ENCODE results near the gene SMIM21. TPM values are rescaled to one million over a fixed set of nuclear protein-coding genes. Genes with fewer than 3 reads are reported as not detected.

The SMIM21 gene
- total and polyA plus RNA-seq, 3 experiments from 2014 or later, result not detected

DNA sequence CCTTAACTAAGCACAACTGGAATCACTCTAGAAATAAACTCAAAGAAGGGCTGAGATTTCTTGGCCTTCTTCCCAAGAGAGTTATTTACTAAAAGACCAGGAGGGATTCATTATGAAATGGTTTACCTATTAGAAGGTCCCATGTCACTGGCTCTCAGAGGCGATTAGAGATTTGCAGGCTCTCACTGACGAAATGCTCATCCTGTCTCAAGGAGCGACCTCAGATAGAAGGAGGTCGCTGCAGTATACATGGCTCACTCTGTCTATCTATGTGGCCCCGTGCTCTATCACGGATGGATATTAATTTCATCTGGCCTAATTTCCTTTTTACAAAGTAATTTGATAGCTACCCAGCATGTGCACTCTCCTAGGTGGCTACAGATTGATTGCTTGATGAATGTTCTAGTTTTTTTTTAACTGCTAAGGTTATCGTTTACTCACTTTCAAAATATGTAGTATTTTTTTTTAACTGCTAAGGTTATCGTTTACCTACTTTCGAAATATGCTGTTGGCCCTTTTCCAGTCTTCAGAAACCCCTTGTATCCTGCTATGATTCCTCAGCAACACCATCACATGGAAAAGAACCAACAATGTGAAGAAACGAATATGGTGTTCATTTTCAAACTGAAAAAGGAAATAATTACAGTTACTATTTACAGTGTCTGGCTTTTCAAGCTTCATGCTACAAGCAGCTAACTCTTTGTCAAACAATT is 9.1 kb downstream of the SMIM21 start:
- Histone ChIP-seq H3K36me3 (ENCODE audit: insufficient read depth, low read length) (no peaks in the 10 kb centered on the region), H3K27ac (ENCODE audit: low read depth, low read length) (no peak overlapping the region), H3K27me3 (ENCODE audit: insufficient read depth, low read length, poor library complexity, severe bottlenecking) (no peaks in the 10 kb centered on the region), H3K9me3 (ENCODE audit: low read length) (no peaks in the 10 kb centered on the region), H3K4me3 (ENCODE audit: low read length) (no peak overlapping the region), H3K4me1 (ENCODE audit: insufficient read depth, low read length) (no peaks in the 10 kb centered on the region)
- H3K36me3 Mint-ChIP-seq, result no peaks in the 10 kb centered on the region
- peaks cover 0 to 11% (median 5%) of the 10 kb centered on the region in 5 donors for H3K9me3 Mint-ChIP-seq
- ChIA-PET POLR2A (no interaction called here), CTCF (no interaction called here)
- DNase-seq, result no peak
- no peaks in the 10 kb centered on the region for H3K4me1 Mint-ChIP-seq
- no peak overlapping the region for H3K4me3 Mint-ChIP-seq
- peaks cover 19 to 39% of the 10 kb centered on the region in 2 donors for H3K27me3 Mint-ChIP-seq
- no peak overlapping the region for H3K27ac Mint-ChIP-seq

- peaks cover 3 to 15% of the 10 kb centered on the region in 2 donors for H3K27me3 Mint-ChIP-seq
- Histone ChIP-seq H3K36me3 (ENCODE audit: insufficient read depth, low read length) (no peaks in the 10 kb centered on the region), H3K4me3 (ENCODE audit: low read length) (no peak overlapping the region), H3K4me1 (ENCODE audit: insufficient read depth, low read length) (no peaks in the 10 kb centered on the region), H3K27ac (ENCODE audit: low read depth, low read length) (no peak overlapping the region), H3K9me3 (ENCODE audit: low read length) (no peaks in the 10 kb centered on the region), H3K27me3 (ENCODE audit: insufficient read depth, low read length, poor library complexity, severe bottlenecking) (no peaks in the 10 kb centered on the region)
- no peak for DNase-seq
- H3K36me3 Mint-ChIP-seq, result no peaks in the 10 kb centered on the region
- no peak overlapping the region for H3K4me3 Mint-ChIP-seq
- no peaks in the 10 kb centered on the region for H3K9me3 Mint-ChIP-seq
- ChIA-PET POLR2A (no interaction called here), CTCF (no interaction called here)
- no peaks in the 10 kb centered on the region for H3K4me1 Mint-ChIP-seq
- no peak overlapping the region for H3K27ac Mint-ChIP-seq
Observed at GRCh38 chr18:75410611-75411010, 16.9 kb downstream of the SMIM21 start.

GRCh38 chr18:75409806-75410205 is 17.7 kb downstream of the SMIM21 start:
- Mint-ChIP-seq H3K27ac (no peak overlapping the region), H3K9me3 (no peaks in the 10 kb centered on the region), H3K4me1 (no peaks in the 10 kb centered on the region), H3K36me3 (no peaks in the 10 kb centered on the region), H3K27me3 (peaks cover 3 to 16% of the 10 kb centered on the region in 2 donors), H3K4me3 (no peak overlapping the region)
- Histone ChIP-seq H3K27me3 (ENCODE audit: insufficient read depth, low read length, poor library complexity, severe bottlenecking) (no peaks in the 10 kb centered on the region), H3K27ac (ENCODE audit: low read depth, low read length) (no peak overlapping the region), H3K36me3 (ENCODE audit: insufficient read depth, low read length) (no peaks in the 10 kb centered on the region), H3K9me3 (ENCODE audit: low read length) (no peaks in the 10 kb centered on the region), H3K4me3 (ENCODE audit: low read length) (no peak overlapping the region), H3K4me1 (ENCODE audit: insufficient read depth, low read length) (no peaks in the 10 kb centered on the region)
- CTCF ChIA-PET, result no interaction called here
- no peak for DNase-seq
- POLR2A ChIA-PET, result no interaction called here

GRCh38 chr18:75408554-75409506 is 18.7 kb downstream of the SMIM21 start:
- no peaks in the 10 kb centered on the region for H3K27me3 ChIP-seq (ENCODE audit: insufficient read depth, low read length, poor library complexity, severe bottlenecking)
- Mint-ChIP-seq H3K27ac (no peak overlapping the region), H3K9me3 (no peaks in the 10 kb centered on the region), H3K4me1 (no peaks in the 10 kb centered on the region), H3K36me3 (no peaks in the 10 kb centered on the region), H3K4me3 (no peak overlapping the region), H3K27me3 (peaks cover 0 to 19% of the 10 kb centered on the region in 2 donors)
- no peaks in the 10 kb centered on the region for H3K36me3 ChIP-seq (ENCODE audit: insufficient read depth, low read length)
- no peak overlapping the region for H3K4me3 ChIP-seq (ENCODE audit: low read length)
- no peak overlapping the region for H3K27ac ChIP-seq (ENCODE audit: low read depth, low read length)
- no peak for DNase-seq
- CTCF ChIA-PET, result no interaction called here
- POLR2A ChIA-PET, result no interaction called here
- no peaks in the 10 kb centered on the region for H3K9me3 ChIP-seq (ENCODE audit: low read length)
- no peaks in the 10 kb centered on the region for H3K4me1 ChIP-seq (ENCODE audit: insufficient read depth, low read length)

DNA sequence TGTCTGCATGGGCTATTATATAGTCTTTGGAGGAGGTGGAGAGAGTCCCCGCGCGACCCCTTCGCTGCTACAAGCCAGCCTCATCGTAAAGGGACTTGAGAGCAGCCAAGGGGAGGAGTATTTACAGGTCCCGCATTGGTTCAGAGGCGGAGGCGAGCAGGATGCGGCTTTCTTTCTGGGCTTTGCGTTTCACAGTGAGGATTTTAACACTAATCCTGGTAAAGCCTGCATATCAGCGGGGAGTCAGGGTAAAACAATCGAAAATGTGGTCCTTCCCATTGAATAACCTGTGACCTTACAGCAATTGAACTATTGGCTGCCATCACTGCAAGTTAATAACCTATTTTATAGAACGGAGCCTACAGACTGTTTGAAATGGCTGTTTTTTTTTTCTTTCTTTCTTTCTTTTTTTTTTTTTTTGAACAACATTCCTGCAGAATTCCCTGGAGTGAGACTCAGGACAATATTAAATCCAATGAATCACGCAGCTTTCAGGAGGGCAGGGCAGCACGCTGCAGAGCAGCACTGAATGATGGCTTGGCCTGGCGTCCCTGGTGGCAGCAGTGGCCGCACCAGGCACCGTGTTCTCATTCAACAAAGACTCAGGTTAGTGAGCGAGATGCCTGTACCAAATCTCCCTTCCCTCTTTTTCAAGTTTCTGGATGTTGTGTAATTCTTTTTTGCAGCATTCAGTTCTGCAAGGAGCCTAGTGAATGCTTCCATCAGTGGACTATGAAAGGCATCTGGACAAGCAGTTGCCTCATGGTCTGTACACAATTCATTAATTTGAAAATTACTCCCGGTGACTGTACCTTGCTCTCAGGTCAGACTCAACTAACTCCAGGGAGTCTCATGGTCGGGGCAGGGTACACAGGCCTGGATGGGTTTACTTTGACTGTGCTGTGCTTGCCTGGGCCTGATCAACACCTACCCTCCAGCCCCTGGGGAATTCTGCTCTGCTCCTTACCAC is 19.8 kb downstream of the SMIM21 start:
- Histone ChIP-seq H3K27me3 (ENCODE audit: insufficient read depth, low read length, poor library complexity, severe bottlenecking) (no peaks in the 10 kb centered on the region), H3K27ac (ENCODE audit: low read depth, low read length) (no peak overlapping the region), H3K4me1 (ENCODE audit: insufficient read depth, low read length) (no peaks in the 10 kb centered on the region), H3K4me3 (ENCODE audit: low read length) (no peak overlapping the region), H3K9me3 (ENCODE audit: low read length) (no peaks in the 10 kb centered on the region), H3K36me3 (ENCODE audit: insufficient read depth, low read length) (no peaks in the 10 kb centered on the region)
- ChIA-PET CTCF (no interaction called here), POLR2A (no interaction called here)
- Mint-ChIP-seq H3K36me3 (no peaks in the 10 kb centered on the region), H3K4me1 (no peaks in the 10 kb centered on the region), H3K9me3 (no peaks in the 10 kb centered on the region), H3K4me3 (no peak overlapping the region), H3K27me3 (peaks cover 0 to 23% of the 10 kb centered on the region in 2 donors), H3K27ac (no peak overlapping the region)
- no peak for DNase-seq

GRCh38 chr18:75406491-75407445 is 20.7 kb downstream of the SMIM21 start:
- Mint-ChIP-seq H3K36me3 (no peaks in the 10 kb centered on the region), H3K4me3 (no peak overlapping the region), H3K4me1 (no peaks in the 10 kb centered on the region), H3K27me3 (peaks cover 0 to 28% of the 10 kb centered on the region in 2 donors), H3K9me3 (no peaks in the 10 kb centered on the region), H3K27ac (no peak overlapping the region)
- Histone ChIP-seq H3K4me3 (ENCODE audit: low read length) (no peak overlapping the region), H3K36me3 (ENCODE audit: insufficient read depth, low read length) (no peaks in the 10 kb centered on the region), H3K27me3 (ENCODE audit: insufficient read depth, low read length, poor library complexity, severe bottlenecking) (no peaks in the 10 kb centered on the region), H3K4me1 (ENCODE audit: insufficient read depth, low read length) (no peaks in the 10 kb centered on the region), H3K9me3 (ENCODE audit: low read length) (no peaks in the 10 kb centered on the region), H3K27ac (ENCODE audit: low read depth, low read length) (no peak overlapping the region)
- DNase-seq, result no peak
- ChIA-PET CTCF (no interaction called here), POLR2A (no interaction called here)

DNA sequence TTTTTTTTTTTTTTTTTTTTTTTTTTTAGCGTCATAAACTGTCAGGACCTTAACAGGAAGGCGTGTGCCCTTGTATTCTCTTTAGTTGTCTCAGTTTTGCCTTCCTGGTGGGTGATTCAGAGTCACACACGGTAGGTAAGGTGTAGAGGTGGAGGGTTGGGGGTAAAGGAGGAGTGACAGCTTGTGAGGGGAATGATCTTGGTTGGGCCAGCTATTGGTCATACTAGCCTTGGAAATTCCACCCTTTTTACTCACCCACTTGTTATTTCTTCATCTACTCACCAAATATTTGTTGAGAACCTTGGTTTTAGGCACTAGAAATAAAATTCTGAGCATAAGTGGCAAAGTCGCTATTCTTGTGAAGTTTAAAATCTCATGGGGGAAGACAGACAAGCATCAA is 22.2 kb downstream of the SMIM21 start:
- POLR2A ChIA-PET, result no interaction called here
- H3K27ac ChIP-seq (ENCODE audit: low read depth, low read length), result no peak overlapping the region
- H3K4me1 ChIP-seq (ENCODE audit: insufficient read depth, low read length), result no peaks in the 10 kb centered on the region

More for the DNA sequence above, 22.2 kb downstream of the SMIM21 start:
- no peak overlapping the region for H3K4me3 ChIP-seq (ENCODE audit: low read length)
- Mint-ChIP-seq H3K4me3 (no peak overlapping the region), H3K36me3 (no peaks in the 10 kb centered on the region), H3K27ac (no peak overlapping the region), H3K27me3 (peaks cover 3 to 28% of the 10 kb centered on the region in 2 donors), H3K4me1 (no peaks in the 10 kb centered on the region), H3K9me3 (no peaks in the 10 kb centered on the region)
- no peaks in the 10 kb centered on the region for H3K9me3 ChIP-seq (ENCODE audit: low read length)
- no peaks in the 10 kb centered on the region for H3K27me3 ChIP-seq (ENCODE audit: insufficient read depth, low read length, poor library complexity, severe bottlenecking)
- DNase-seq, result no peak
- CTCF ChIA-PET, result interaction anchor here (0.7 kb wide), 1 partner anchor 1286 kb away, joined by 4 read pairs; no protein-coding TSS in a partner anchor
- no peaks in the 10 kb centered on the region for H3K36me3 ChIP-seq (ENCODE audit: insufficient read depth, low read length)
